Stimulated activated naive CD8-positive, alpha-beta T cell treated with anti-CD3 and anti-CD28 coated beads, Interleukin-15, Interleukin-2, amounts not matched to agents 100 U/mL and 50 U/mL, for 24 hours (primary cell): ENCODE data around the gene SCO2.
"Not testable (repeated sequence)": the region's sequence is repeated elsewhere in the genome, so short reads cannot be mapped to it uniquely, and the experiment has no call there.

Experiments used
- ATAC-seq: fragments of 150-1000 bp; cut with Tn5 transposase; one replicate; pipeline ENCODE4 v1.10.0; 2021
- DNase-seq: peaks from one replicate; pipeline ENCODE4 v3.0.0; 2021

Gene SCO2

DNA sequence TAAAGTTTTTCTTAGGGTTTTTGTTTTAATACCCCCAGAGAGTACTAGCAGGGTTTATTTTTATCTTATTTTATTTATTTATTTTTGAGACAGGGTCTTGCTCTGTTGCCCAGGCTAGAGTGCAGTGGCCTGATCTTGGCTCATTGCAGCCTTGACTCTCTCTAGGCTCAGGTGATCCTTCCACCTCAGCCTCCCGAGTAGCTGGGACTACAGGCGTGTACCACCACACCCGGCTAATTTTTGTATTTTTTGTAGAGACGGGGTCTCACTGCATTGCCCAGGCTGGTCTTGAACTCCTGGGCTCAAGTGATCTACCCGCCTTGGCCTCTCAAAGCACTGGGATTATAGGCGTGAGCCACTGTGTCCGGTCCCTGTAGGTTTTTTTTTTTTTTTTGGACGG lies 5.2 kb downstream of the SCO2 start:
- ATAC-seq, DNase-seq: not testable (repeated sequence)

DNA sequence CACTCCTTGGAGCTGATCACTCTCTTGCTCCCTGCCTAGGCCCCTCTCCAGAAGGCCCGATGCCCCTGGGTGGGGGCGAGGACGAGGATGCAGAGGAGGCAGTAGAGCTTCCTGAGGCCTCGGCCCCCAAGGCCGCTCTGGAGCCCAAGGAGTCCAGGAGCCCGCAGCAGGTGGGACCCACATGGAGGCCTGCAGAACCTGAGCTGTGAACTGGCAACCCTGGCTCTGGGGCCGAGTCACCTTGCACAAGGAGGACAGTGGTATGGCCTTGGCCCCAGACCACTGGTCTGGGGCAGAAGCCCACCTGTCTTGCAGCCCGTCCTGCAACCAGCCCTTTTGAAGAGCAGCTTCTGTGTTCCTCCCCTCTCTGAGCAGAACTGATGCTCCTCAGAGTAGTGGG lies 6.2 kb downstream of the SCO2 start:
- DNase-seq (no peak), ATAC-seq (no peak)

DNA sequence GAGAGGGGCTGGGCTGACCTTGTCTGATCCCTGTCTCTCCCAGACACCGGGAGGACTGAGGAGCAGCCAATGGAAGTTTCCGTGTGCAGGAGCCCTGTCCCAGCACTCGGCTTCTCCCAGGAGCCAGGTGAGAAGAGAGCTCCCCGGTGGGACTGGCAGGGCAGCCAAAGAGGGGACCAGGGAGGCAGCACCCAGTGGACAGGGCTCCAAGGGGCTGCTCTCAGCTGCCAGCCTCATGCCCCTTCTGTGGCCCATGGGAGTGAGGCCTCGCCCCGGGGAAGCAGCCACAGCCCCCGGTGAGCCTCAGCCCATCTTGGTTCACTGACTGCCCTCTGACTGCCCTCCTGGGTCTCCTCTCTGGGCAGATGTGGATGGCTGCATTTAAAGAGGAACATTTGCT lies 6.8 kb downstream of the SCO2 start:
- no peak for ATAC-seq
- no peak for DNase-seq

DNA sequence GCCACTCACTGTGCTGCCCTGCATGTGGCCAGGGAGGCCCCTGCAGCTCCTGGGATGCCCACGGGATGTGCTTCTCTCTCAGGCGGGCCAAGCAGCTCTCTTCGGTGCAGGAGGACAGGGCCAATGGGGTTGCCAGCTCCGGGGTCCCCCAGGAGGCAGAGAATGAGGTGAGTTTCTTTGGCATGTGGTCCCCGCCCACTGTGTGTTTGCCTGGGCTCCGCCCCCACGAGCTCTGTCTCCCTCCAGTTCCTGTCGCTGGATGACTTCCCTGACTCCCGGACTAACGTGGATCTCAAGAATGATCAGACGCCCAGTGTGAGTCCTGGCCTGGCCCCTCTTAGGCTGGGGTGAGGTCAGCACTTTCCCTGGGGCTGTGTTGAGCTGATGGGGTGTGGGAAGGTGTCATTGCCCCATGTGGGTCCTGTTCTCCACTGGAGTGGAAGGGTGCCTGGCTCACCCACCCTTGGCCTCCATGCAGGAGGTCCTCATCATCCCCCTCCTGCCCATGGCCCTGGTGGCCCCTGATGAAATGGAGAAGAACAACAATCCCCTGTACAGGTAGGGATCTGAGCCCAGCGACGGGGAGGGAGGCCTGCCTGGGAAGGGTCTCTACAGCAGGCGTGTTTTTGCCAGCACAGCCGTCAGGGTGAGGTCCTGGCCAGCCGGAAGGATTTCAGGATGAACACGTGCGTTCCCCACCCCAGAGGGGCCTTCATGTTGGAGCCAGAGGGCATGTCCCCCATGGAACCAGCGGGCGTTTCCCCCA lies 7.7 kb downstream of the SCO2 start:
- ATAC-seq = no peak
- DNase-seq = no peak

DNA sequence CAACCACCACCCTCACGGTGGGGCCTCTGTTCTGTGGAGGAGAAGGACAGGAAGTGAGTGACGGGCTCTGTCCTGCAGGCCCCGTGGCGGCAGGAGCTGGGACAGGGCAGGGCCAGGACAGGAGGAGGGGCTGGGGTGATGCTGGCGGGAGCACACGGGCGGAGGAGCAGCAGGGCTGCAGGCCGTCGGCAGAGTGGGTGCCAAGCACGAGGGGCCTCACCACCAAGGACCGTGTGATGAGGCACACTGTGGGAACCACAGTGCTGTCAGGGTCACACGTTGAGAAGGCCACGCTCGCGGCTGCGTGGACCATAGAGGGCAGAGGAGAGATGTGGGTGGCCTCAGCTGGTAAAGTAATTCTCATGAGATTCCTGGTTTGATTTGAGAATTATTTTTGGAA lies 8.5 kb downstream of the SCO2 start:
- no peak for DNase-seq
- ATAC-seq = no peak

DNA sequence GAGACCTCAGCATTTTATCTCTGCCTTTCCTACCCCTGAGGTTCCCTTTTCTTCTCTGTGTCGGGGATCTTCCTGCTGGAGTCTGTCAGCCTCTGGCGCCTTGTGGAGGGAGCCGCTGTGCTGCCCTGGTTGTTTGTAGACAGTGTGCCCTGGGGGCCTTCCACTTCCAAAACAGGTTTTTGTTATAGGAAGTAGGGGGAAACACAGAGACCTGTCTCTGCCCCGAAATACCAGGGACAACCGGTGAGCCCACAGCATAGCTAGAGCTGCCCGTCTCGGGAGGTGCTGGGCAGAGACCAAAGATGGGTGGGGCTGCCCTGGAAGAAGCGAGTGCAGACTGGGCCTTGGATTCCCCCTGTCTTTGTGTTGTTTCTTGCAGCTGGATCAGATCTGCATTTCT lies 9.3 kb downstream of the SCO2 start:
- DNase-seq (no peak), ATAC-seq (no peak)

DNA sequence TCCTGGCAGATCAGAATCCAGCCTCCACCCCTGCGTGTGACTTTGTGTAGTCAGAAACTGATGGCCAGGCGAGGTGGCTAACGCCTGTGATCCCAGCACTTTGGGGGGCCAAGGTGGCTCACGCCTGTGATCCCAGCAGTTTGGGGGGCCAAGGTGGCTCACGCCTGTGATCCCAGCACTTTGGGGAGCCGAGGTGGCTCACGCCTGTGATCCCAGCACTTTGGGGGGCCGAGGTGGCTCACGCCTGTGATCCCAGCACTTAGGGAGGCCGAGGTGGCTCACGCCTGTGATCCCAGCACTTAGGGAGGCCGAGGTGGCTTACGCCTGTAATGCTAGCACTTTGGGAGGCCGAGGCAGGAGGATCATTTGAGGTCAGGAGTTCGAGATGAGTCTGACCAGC lies 12.2 kb downstream of the SCO2 start:
- no peak for ATAC-seq
- DNase-seq = no peak

DNA sequence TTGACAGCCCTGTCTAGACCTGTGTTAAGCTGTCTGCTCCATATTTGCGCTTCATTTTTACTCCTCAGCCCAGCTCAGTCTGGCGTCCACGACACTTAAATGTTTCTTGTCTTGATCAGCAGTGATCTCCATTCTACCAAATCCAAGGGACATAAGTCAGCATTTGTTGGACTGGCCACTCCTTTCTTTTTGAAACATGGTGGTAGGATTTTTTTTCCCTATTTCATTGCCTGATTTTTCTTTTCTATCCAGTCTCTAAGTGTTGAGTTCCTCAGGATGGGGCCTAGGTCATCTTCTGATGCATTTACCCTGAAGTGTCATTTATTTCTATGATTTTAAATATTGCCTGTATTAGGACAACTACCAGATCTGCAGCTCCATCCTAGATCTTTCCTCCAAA lies 16.5 kb downstream of the SCO2 start:
- no peak for DNase-seq

DNA sequence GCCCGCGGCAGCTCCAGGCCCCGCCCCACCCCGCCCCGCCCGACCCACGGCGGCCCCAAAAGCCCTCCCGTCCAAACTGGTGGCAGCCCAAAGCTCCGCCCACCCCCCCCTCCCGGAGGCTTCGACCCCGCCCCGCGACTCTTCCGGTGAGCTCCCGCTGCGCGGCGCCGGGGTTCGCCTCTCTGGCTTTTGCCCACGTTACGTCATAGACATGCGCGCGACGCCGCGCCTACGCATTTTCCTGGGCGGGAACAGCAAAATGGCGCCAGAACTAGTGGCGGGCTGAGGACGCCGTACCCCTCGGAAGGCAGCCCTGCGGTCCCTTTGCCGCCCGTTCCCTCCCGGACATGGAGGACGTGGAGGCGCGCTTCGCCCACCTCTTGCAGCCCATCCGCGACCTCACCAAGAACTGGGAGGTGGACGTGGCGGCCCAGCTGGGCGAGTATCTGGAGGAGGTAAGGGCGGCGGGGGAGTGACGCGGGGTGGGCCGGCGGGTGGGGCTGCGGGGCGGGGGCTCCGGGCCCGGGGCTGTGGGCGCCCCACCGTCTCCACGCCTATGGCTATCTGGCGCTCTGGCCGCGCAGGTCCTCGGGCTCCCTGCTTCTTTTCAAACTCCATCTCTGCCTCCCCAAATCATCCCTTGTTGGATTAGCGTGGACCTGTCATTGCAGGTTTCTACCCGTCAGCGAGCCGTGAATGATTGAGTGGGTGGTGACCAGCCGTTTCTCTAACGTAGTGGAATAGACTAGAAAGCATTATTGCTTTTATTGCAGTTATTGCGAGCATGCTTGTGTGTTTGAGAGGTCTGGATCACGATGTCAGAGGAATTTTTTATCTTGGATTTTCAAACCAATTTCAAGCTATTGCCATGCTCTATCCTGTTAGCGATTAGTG lies 17.2 kb downstream of the SCO2 start, which contains the start of gene NCAPH2:
NCAPH2 (plus strand) TSS at position 234 of the 894 bp plus-strand sequence; CDS start at position 348, 114 bp downstream.
- ATAC-seq (peak; percentile 77), DNase-seq (peak; percentile 98)

More for the DNA sequence above, 16.5 kb downstream of the SCO2 start:
- no peak for ATAC-seq

DNA sequence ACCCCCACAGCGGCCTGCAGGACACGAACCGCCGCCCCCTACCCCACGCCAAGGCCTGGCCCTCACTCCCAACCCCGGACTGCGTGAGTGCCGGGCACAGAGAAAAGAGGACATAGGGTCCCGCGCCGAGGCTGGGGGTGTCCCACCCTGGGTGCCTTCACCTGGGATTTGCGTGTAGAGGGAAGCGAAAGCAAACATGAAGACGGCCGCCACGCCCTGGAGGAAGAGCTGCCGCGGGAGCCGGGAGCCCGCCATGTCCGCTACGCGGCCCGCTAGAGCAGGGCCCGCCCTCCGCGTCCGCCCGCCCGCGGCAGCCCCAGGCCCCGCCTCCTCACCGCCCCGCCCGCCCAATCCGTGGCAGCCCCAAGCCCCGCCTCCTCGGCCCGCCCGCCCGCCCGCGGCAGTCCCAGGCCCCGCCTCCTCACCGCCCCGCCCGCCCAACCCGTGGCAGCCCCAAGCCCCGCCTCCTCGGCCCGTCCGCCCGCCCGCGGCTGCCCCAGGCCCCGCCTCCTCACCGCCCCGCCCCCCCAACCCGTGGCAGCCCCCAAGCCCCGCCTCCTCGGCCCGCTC lies 17.9 kb downstream of the SCO2 start, which contains the start of gene LMF2:
LMF2 (minus strand) TSS at position 282 of the 570 bp plus-strand sequence; CDS start at position 255, 27 bp downstream.
- DNase-seq (peak; percentile 96), ATAC-seq (peak; percentile 84)

DNA sequence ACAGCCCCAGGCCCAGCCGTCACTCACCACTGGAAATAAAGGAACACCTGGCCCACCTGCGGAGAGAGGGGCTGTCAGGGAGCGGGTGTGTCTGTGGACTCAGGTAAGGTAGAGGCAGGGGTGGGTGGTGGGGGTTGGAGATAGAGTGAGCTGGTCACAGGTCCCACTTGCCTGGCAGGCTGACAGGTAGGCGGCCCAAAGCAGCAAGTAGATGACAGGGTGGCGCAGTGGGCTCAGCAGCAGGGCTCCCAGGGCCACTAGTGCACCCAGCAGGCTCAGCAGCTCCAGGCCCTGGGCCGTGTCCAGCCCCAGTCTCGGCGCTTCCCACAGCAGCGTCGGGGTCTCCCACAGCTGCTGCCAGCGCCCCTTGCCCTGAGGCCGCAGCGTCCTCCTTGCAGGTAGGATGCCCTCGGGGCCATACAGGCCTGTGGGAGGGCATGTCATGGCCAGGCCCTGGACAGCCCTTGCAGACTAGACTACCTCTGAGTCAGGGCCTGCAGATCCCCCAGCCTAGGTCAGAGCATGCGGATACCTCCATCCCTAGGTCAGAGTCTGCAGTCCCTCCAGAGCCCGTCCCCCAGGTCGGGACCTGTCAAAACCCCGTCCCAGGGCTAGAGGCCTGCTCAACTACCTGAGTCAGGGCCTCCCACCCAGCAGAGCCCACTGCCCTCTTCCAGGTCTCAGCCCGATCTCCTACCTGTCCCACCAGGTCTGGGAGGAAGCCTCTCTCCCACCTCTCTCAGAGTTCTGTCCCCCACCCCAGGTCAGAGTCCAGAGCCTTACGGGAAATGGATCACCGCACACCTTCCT lies 18.6 kb downstream of the SCO2 start:
- ATAC-seq (no peak), DNase-seq (no peak)

DNA sequence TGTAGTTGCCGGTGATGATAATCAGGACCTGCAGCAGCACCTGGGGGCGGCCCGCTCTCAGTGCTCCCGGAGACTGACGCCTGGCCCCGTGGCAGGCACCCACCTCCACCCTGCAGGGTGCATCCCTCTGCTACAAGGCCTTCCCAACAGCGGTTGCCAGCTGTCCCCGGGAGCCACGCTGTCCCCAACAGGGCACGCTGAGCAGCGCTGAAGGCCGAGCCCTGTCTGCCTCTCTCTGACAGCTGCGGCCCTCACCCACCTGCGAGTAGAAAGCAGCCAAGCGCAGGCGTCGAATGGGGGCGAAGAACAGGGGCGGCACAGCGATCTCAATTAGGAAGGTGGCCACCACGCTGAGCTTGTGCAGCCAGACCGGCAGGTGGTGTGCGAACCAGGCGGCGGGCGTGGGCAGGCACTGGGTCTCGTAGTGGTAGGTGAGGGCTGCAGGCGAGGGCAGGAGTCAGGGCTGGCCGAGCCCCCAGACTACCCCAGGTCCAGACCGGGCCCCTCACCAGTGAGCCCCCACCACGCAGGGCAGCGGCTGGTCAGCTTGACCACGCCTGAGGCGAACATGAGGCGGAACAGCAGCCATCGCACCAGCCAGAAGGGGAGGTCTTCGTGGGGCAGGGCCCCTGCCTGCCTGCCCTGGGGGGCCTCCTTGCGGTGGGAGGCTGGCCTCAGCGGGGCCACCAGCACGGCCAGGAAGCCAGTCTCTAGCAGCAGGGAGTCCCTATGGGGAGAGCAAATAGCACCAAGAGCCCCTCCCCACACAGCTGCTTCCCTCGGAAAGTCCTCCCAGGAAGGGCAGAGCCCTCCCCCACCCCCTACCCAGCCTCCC lies 19.4 kb downstream of the SCO2 start:
- DNase-seq (no peak), ATAC-seq (no peak)

DNA sequence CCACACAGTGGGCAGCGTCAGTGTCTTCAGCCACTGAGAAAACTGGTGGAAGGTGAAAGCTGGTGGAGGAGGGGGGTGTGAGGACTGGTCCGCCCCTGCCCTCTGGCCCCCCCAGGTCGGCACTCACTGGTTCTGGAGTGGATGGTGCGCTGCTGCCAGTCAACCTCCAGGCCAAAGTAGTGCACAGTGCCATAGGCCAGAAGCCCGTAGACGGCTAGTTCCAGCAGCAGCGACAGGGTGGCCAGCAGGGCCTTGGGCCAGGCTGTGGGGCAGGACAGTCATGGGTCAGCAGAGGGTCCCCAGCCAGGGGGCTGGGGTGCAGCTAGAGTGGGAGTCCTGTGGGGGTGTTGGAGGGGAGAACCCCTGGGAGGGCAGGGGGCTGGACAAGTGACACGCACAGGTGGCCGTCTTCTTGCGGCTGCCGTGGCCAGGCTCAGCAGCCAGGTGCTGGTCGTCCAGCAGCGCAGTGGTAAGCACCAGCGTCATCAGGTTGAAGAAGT lies 20.1 kb downstream of the SCO2 start:
- DNase-seq (no peak), ATAC-seq (no peak)

DNA sequence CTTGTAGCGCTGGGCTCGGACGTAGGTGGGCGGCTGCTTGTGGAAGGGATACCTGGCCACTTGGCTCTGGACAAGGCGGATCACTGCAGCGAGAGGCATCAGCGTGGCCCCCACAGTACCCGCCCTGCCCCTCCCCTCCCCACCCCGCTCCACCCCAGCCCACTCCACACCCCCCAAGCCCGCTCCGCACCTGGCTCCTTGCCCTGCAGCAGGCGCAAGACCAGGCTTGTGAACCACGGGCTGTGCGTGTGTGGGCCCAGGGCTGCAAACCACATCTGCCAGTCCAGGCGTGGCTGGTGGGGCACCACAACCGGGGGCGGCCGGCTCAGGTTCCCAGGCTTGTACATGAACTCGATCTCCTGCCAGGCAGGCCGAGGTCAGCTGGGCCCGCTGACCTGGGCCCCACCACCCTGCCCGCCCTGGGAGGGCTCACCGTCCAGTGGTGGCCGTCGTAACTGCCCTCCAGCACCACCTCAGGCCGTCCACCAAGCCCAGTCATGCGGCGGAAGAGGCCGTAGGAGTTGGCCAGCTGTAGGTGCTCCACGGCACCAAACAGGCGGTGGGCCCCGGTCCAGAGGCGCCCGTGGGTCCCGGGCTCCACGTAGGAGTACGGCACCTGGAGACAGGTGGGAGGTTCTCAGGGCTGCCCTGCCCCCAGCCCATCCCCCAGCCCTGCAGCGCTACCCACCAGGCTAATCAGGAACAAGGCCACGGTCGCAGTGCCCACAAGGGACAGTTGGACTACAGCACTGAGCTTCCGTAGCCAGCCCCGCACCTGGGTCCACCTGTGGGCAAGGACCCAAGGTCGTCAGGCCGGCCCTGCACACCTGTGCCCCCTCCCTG lies 20.8 kb downstream of the SCO2 start:
- DNase-seq (no peak), ATAC-seq (no peak)

DNA sequence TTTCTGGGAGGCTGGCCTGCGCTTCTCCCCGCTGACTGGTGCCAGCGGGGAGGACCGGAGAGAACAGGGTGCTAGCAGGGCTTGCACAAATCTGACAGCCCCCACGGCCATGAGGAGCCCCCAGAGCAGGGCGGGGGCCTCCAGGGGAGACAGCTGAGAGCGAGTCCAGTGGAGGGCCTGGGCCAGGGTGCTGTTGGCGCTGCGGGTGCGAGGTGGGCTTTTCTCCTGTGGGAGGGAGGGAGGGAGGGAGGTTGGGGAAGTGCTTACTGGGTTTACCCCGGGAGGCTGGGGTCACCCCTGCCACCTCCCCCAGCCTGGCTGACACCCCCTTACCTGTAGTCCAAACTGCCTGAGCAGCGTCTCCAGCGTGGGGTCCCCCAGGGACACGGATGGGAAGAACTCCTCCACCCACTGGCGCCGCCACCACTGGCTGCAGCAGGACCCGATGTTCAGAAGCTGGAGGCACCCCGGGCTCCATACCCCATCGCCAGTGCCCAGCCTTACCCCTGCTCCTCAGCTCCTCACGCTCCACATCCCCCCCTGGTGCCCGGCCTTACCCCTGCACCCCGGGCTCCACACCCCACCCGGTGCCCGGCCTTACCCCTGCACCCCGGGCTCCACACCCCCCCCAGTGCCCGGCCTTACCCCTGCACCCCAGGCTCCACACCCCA lies 21.8 kb downstream of the SCO2 start:
- ATAC-seq (no peak), DNase-seq (peak; percentile 55)

DNA sequence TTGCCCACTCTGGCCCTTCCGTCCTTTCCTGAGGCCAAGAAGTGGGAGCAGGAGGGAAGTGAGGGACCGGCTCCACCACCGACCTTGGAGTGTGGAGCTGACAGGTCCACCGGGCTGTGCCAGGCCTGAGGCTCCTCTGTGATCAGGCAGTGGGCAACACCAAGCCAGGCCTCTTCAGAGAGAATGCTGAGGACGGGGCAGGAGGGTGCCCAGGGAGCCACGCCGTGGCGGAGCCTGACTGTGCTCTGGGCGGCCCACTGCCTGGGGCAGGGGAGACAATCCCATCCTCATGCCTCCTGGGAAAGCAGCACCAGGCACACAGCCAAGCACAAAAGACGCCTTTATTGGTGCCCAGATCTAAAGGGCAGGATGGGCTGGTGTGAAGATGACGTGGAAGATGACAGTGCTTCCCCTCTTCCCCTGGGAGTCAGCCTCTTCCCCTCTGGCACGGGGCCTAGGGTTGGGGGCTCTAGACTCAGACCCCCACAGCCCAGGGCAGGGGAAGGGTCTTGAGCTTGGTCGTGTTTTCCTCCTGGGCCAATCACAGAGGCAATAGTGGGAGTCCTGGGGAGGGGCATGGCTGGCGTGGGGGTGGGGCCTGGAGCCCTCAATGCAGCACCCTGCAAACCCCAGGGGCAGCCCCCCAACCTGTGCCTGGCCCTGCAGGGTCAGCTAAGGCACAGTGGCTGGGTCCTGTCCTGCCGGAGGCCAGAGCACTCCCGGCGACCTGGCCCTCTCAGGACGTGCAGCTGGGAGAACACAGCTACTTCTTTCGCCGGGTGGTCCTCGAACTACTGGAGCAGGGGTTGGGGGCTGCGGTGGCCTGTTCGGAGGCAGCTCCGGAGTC lies 22.5 kb downstream of the SCO2 start:
- DNase-seq (no peak), ATAC-seq (no peak)

DNA sequence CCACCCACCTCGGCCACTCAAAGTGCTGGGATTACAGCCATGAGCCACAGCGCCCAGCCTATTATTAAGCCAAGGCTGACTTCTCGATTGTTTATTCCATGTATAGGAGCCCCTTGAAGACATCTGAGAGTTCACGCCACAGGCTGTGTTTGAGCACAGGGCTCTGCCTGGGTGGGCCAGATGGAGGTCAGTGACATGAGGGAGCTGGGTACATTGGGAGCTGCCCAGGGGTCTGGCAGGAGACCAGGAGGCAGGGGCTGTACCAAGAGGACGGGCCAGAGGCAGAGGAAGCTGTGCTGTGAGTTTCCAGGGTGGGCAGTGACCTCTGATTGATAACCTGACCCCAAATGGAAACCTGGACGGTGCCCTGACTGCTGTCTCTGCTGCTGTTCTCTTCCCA lies 23.3 kb downstream of the SCO2 start:
- ATAC-seq = no peak
- DNase-seq = no peak

DNA sequence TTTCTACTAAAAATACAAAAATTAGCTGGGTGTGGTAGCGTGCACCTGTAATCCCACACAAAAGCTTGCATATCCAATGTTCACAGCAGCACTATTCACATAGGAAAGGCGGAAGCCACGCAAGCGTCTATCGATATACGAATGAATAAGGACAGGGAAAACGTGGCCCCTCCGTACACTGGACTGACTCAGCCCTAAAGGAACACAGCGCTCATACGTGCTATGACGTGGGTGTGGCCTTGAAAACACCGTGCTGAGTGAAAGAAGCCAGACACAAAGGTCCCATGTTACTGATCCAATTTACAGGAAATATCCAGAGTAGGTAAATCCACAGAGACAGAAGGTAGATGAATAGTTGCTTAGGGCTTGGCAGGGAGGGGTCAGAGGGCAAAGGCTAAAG lies 24.9 kb downstream of the SCO2 start:
- DNase-seq (no peak), ATAC-seq (no peak)
